MM.1S (cell line): Measurements from ENCODE around the gene TMEM72.

ENCODE experiments used
- DNase-seq: peaks from one replicate; pipeline ENCODE4 v3.0.0-alpha.2; 2015
- H2AFZ ChIP-seq: fragments of 300-600 bp; sonication (generic); 2 replicates; pipeline ENCODE4 v1.6.0; 2016; ENCODE audit warnings: antibody characterized with exemption, low read length
- H3F3A ChIP-seq: fragments of 300-600 bp; sonication (generic); 2 replicates; pipeline ENCODE4 v1.6.1; 2016; ENCODE audit warnings: mild to moderate bottlenecking, antibody characterized with exemption, low read length, moderate library complexity, mixed read lengths; ENCODE audit not compliant: insufficient read depth
- H3K27ac ChIP-seq: fragments of 300-600 bp; sonication (generic); 2 replicates; pipeline ENCODE4 v1.5.1; 2016; ENCODE audit warnings: mild to moderate bottlenecking, low read length
- H3K27me3 ChIP-seq: fragments of 300-600 bp; sonication (generic); replicated peaks from 2 replicates; pipeline ENCODE4 v1.6.0; 2016; ENCODE audit warnings: low read length; ENCODE audit not compliant: insufficient read depth
- H3K36me3 ChIP-seq: fragments of 300-600 bp; sonication (generic); replicated peaks from 2 replicates; pipeline ENCODE4 v1.6.1; 2016; ENCODE audit warnings: mild to moderate bottlenecking, low read length, mixed read lengths; ENCODE audit not compliant: insufficient read depth
- H3K4me1 ChIP-seq: fragments of 300-600 bp; sonication (generic); 2 replicates; pipeline ENCODE4 v1.6.1; 2016; ENCODE audit warnings: low read length, mixed read lengths
- H3K4me2 ChIP-seq: fragments of 300-600 bp; sonication (generic); 2 replicates; pipeline ENCODE4 v1.6.0; 2016; ENCODE audit warnings: low read depth, low read length
- H3K4me3 ChIP-seq: fragments of 300-600 bp; sonication (generic); 2 replicates; pipeline ENCODE4 v1.5.1; 2016; ENCODE audit warnings: low read length, mixed read lengths
- H3K79me2 ChIP-seq: fragments of 300-600 bp; sonication (generic); 2 replicates; pipeline ENCODE4 v1.6.1; 2016; ENCODE audit warnings: mixed run types, low read length, mixed read lengths
- H3K9ac ChIP-seq: fragments of 300-600 bp; sonication (generic); 2 replicates; pipeline ENCODE4 v1.6.1; 2016; ENCODE audit warnings: low read length, mixed read lengths
- H3K9me2 ChIP-seq: fragments of 300-600 bp; sonication (generic); replicated peaks from 2 replicates; pipeline ENCODE4 v1.6.1; 2016; ENCODE audit warnings: mild to moderate bottlenecking, low read length, mixed read lengths; ENCODE audit not compliant: insufficient read depth
- H3K9me3 ChIP-seq: fragments of 300-600 bp; sonication (generic); replicated peaks from 2 replicates; pipeline ENCODE4 v1.6.1; 2016; ENCODE audit warnings: mild to moderate bottlenecking, low read length, mixed read lengths; ENCODE audit not compliant: insufficient read depth
- H4K20me1 ChIP-seq: fragments of 300-600 bp; sonication (generic); 2 replicates; pipeline ENCODE4 v1.6.1; 2016; ENCODE audit warnings: mild to moderate bottlenecking, low read length, moderate library complexity, mixed read lengths; ENCODE audit not compliant: insufficient read depth
- CTCF ChIP-seq: fragments of 300-600 bp; sonication (generic); IDR thresholded peaks from 2 replicates; pipeline ENCODE4 v1.5.1; 2016; ENCODE audit warnings: antibody characterized with exemption, low read length, mixed read lengths
- EZH2 ChIP-seq: fragments of 300-600 bp; sonication (generic); optimal IDR thresholded peaks from 2 replicates; pipeline ENCODE3; 2017; ENCODE audit warnings: low read depth, mild to moderate bottlenecking, antibody characterized with exemption, low read length, mixed read lengths
- EZH2phosphoT487 ChIP-seq: fragments of 300-600 bp; sonication (generic); IDR thresholded peaks from 2 replicates; pipeline ENCODE4 v1.6.1; 2018; ENCODE audit warnings: antibody characterized with exemption, low read length

Gene TMEM72

GRCh38 chr10:44961931-44962750 lies 51.0 kb downstream of the TMEM72 start:
- H3K9me3 ChIP-seq = no peaks in the 10 kb centered on the region
- no peaks in the 10 kb centered on the region for H3K27me3 ChIP-seq
- H4K20me1 ChIP-seq = no peaks in the 10 kb centered on the region
- H2AFZ ChIP-seq = no peak overlapping the region
- peaks cover 61% of the 10 kb centered on the region for H3F3A ChIP-seq
- peak overlapping the region; percentile 97 for H3K4me2 ChIP-seq
- no peaks in the 10 kb centered on the region for H3K36me3 ChIP-seq
- H3K9me2 ChIP-seq = no peaks in the 10 kb centered on the region
- H3K4me1 ChIP-seq = peaks cover 62% of the 10 kb centered on the region
- H3K79me2 ChIP-seq = peaks cover 87% of the 10 kb centered on the region
- DNase-seq = peak; percentile 35
- peak overlapping the region; percentile 93 for H3K4me3 ChIP-seq
- peak overlapping the region; percentile 86 for H3K9ac ChIP-seq
- TF ChIP-seq CTCF = no peak
- no peak for TF ChIP-seq EZH2phosphoT487
- TF ChIP-seq EZH2 = no peak
- peak overlapping the region; percentile 87 for H3K27ac ChIP-seq

GRCh38 chr10:44962870-44963738 lies 52.0 kb downstream of the TMEM72 start:
- peak; percentile 97 for DNase-seq
- H3K9me3 ChIP-seq = no peaks in the 10 kb centered on the region
- peaks cover 91% of the 10 kb centered on the region for H3K79me2 ChIP-seq
- H3K27me3 ChIP-seq = no peaks in the 10 kb centered on the region
- no peaks in the 10 kb centered on the region for H4K20me1 ChIP-seq
- TF ChIP-seq EZH2 (no peak), CTCF (peak; percentile 57)
- H3F3A ChIP-seq = peaks cover 61% of the 10 kb centered on the region
- no peak overlapping the region for H2AFZ ChIP-seq
- peak overlapping the region; percentile 87 for H3K27ac ChIP-seq
- peaks cover 67% of the 10 kb centered on the region for H3K4me1 ChIP-seq
- peak overlapping the region; percentile 86 for H3K9ac ChIP-seq
- no peaks in the 10 kb centered on the region for H3K9me2 ChIP-seq
- H3K36me3 ChIP-seq = no peaks in the 10 kb centered on the region
- H3K4me2 ChIP-seq = peak overlapping the region; percentile 97
- peak overlapping the region; percentile 93 for H3K4me3 ChIP-seq

GRCh38 chr10:44963772-44964633 lies 52.9 kb downstream of the TMEM72 start:
- Histone ChIP-seq H3K4me2 (peak overlapping the region; percentile 97), H3K4me1 (peaks cover 62% of the 10 kb centered on the region), H3K27ac (peak overlapping the region; percentile 87), H3K27me3 (no peaks in the 10 kb centered on the region), H3K79me2 (peaks cover 91% of the 10 kb centered on the region), H3K4me3 (peak overlapping the region; percentile 56), H4K20me1 (no peaks in the 10 kb centered on the region), H3K9me2 (no peaks in the 10 kb centered on the region), H2AFZ (peak overlapping the region; percentile 50), H3K9me3 (no peaks in the 10 kb centered on the region), H3K36me3 (no peaks in the 10 kb centered on the region), H3K9ac (peak overlapping the region; percentile 71), H3F3A (peaks cover 59% of the 10 kb centered on the region)
- TF ChIP-seq CTCF (no peak), EZH2 (no peak), EZH2phosphoT487 (no peak)
- DNase-seq = peak; percentile 69
